K562 (cell line): ENCODE results near the gene PAQR4. TPM values are rescaled to one million over a fixed set of nuclear protein-coding genes. Genes with fewer than 3 reads are reported as not detected.
A peak's percentile ranks its signal among the peaks of the same experiment; 100 is the strongest.

ENCODE experiments used
- ATAC-seq: fragments of 200-7000 bp; cut with Tn5 transposase; 3 replicates; pipeline ENCODE4 v1.9.1; 2020; ENCODE audit warnings: moderate library complexity
- BruUV-seq: library from RNA; stranded (reverse); fragments of 400-500 nt; replicated peaks from 2 replicates; lab custom pipeline; 2021; lab: Mats Ljungman, UMichigan
- CTCF ChIA-PET: fragments of 300-600 bp; formaldehyde crosslinking; extraction: SDS; loops from one replicate; lab custom pipeline; 2021; ENCODE audit warnings: low intra/inter-chr PET ratio; lab: Yijun Ruan, JAX
- POLR2A ChIA-PET: fragments of 300-600, 350-650 bp; sonication (Branson Sonifier 250); formaldehyde crosslinking; extraction: SDS; loops from one replicate; lab custom pipeline; 2021; ENCODE audit warnings: antibody characterized with exemption, inconsistent platforms; lab: Yijun Ruan, JAX
- DNase-seq, 4 experiments: peaks; one replicate each; pipeline versions ENCODE4 v3.0.0 to v3.0.0-alpha.2; 2011 to 2018; ENCODE audit warnings: low spot score in 3 of 4, mixed read lengths in 3 of 4; ENCODE audit errors: extremely low read depth in 1 of 4
- FAIRE-seq: peaks from 2 replicates; lab custom pipeline; 2011; peaks lifted over from hg19 to GRCh38; lab: Jason Lieb, UNC
- H2AFZ ChIP-seq: 2 replicates; pipeline ENCODE4 v1.6.0; 2011; ENCODE audit warnings: low read depth, low read length, control low read depth, inconsistent platforms
- H3K27ac ChIP-seq: fragments of 200-600 bp; 3 replicates; pipeline ENCODE4 v1.8.0; 2011; ENCODE audit warnings: low read depth, mild to moderate bottlenecking, control low read depth, inconsistent platforms, low read length, moderate library complexity, mixed read lengths; ENCODE audit errors: extremely low read depth
- H3K27me3 ChIP-seq, 2 experiments: fragments of 300-600 bp in 1 of 2; 2 replicates in 1 of 2; 3 replicates in 1 of 2; pipeline versions ENCODE4 v1.6.0 to v1.8.0; 2011; ENCODE audit warnings: inconsistent platforms in 2 of 2, low read length in 2 of 2, mild to moderate bottlenecking in 1 of 2, mixed read lengths in 1 of 2, moderate library complexity in 1 of 2; ENCODE audit not compliant: control insufficient read depth in 2 of 2, insufficient read depth in 2 of 2
- H3K36me3 ChIP-seq: fragments of 300-600 bp; 3 replicates; pipeline ENCODE4 v1.8.0; 2011; ENCODE audit warnings: mild to moderate bottlenecking, low read length, inconsistent platforms; ENCODE audit not compliant: control insufficient read depth, insufficient read depth
- H3K4me1 ChIP-seq, 2 experiments: fragments of 200-600 bp in 1 of 2; replicated peaks in 1 of 2; 2 replicates in 1 of 2; 3 replicates in 1 of 2; pipeline versions ENCODE4 v1.5.1 to v1.8.0; 2011; ENCODE audit warnings: inconsistent platforms in 2 of 2, low read length in 2 of 2, mild to moderate bottlenecking in 1 of 2, mixed read lengths in 1 of 2, moderate library complexity in 1 of 2; ENCODE audit not compliant: control insufficient read depth in 2 of 2, insufficient read depth in 2 of 2
- H3K4me2 ChIP-seq: 2 replicates; pipeline ENCODE4 v1.6.1; 2011; ENCODE audit warnings: low read length, control low read depth, inconsistent platforms, mixed read lengths; ENCODE audit not compliant: insufficient read depth
- H3K4me3 ChIP-seq: fragments of 200-600 bp; sonication (generic), shearing (Covaris generic); 2 replicates; pipeline ENCODE4 v1.5.1; 2016; ENCODE audit warnings: control low read depth, inconsistent platforms
- H3K79me2 ChIP-seq: fragments of 200-600 bp; 3 replicates; pipeline ENCODE4 v1.8.0; 2011; ENCODE audit warnings: low read length, inconsistent platforms; ENCODE audit not compliant: control insufficient read depth, insufficient read depth
- H3K9ac ChIP-seq, 2 experiments: 2 replicates each; pipeline versions ENCODE4 v1.6.0 to v1.6.1; 2011; ENCODE audit warnings: low read depth in 2 of 2, low read length in 2 of 2, control low read depth in 1 of 2, inconsistent platforms in 1 of 2, mild to moderate bottlenecking in 1 of 2, mixed read lengths in 1 of 2; ENCODE audit not compliant: insufficient read depth in 1 of 2
- H3K9me1 ChIP-seq: one replicate; pipeline ENCODE4 v1.6.0; 2011; ENCODE audit warnings: inconsistent platforms, mild to moderate bottlenecking, low read length, moderate library complexity; ENCODE audit not compliant: control insufficient read depth, insufficient read depth
- H3K9me3 ChIP-seq: replicated peaks from 2 replicates; pipeline ENCODE4 v1.5.1; 2011; ENCODE audit warnings: low read depth, low read length, inconsistent platforms; ENCODE audit not compliant: control insufficient read depth, insufficient read depth
- H4K20me1 ChIP-seq: replicated peaks from 2 replicates; pipeline ENCODE4 v1.6.1; 2011; ENCODE audit warnings: low read length, inconsistent platforms, mixed read lengths; ENCODE audit not compliant: control insufficient read depth, insufficient read depth
- CBX1 ChIP-seq: sonication (generic); IDR thresholded peaks from 2 replicates; pipeline ENCODE4 v1.6.1; 2016; ENCODE audit warnings: antibody characterized with exemption, low read depth, mild to moderate bottlenecking
- CHD7 ChIP-seq: fragments of 200-600 bp; sonication (generic); IDR thresholded peaks from one replicate; pipeline ENCODE4 v1.6.1; 2012; ENCODE audit warnings: mild to moderate bottlenecking, low read depth, low read length, inconsistent platforms
- ERF ChIP-seq: fragments of 450-650 bp; formaldehyde crosslinking; IDR thresholded peaks from 2 replicates; pipeline ENCODE4 v1.4.0; 2020; ENCODE audit warnings: mild to moderate bottlenecking, mixed read lengths
- HLTF ChIP-seq: fragments of 450-650 bp; IDR thresholded peaks from 2 replicates; pipeline ENCODE4 v1.6.1; 2016
- MCM7 ChIP-seq, 2 experiments: fragments of 450-650 bp; IDR thresholded peaks; 2 replicates each; pipeline ENCODE4 v1.6.1; 2016 to 2018
- MIER1 ChIP-seq: fragments of 450-650 bp; IDR thresholded peaks from 2 replicates; pipeline ENCODE4 v1.6.1; 2016; ENCODE audit warnings: antibody characterized with exemption, mild to moderate bottlenecking, low read depth
- NR3C1 ChIP-seq: sonication (generic); formaldehyde crosslinking; IDR thresholded peaks from 2 replicates; pipeline ENCODE4 v1.8.1; 2022; ENCODE audit warnings: missing genetic modification reagents
- POLR2H ChIP-seq: IDR thresholded peaks from 2 replicates; pipeline ENCODE4 v1.6.1; 2016; ENCODE audit warnings: missing genetic modification characterization, low read depth, mild to moderate bottlenecking, control low read depth, missing compliant biosample characterization, moderate library complexity
- PURB ChIP-seq: sonication (generic); formaldehyde crosslinking; IDR thresholded peaks from 2 replicates; pipeline ENCODE4 v1.9.0; 2021; ENCODE audit warnings: low read depth, mild to moderate bottlenecking, missing genetic modification reagents
- SNIP1 ChIP-seq: fragments of 450-650 bp; IDR thresholded peaks from 2 replicates; pipeline ENCODE4 v1.7.1; 2017; ENCODE audit warnings: low read depth, mild to moderate bottlenecking
- TEAD2 ChIP-seq: fragments of 450-650 bp; IDR thresholded peaks from 2 replicates; pipeline ENCODE4 v1.6.1; 2016; ENCODE audit warnings: missing genetic modification characterization, control low read depth, missing compliant biosample characterization
- ZBTB2 ChIP-seq: fragments of 450-650 bp; IDR thresholded peaks from 2 replicates; pipeline ENCODE4 v1.6.1; 2016; ENCODE audit warnings: antibody characterized with exemption
- WGBS: fragments of 100-300 bp; shearing (Covaris generic); methylation state at CpG from one replicate; pipeline ENCODE4 v1.1.6; 2016; ENCODE audit warnings: low coverage, mixed read lengths; ENCODE audit not compliant: insufficient coverage; ENCODE audit errors: missing lambda C conversion rate; 5-methylcytosine and 5-hydroxymethylcytosine counted together
- in situ Hi-C: fragments of 300-500 bp; cut with MboI; formaldehyde crosslinking; loops from 4 replicates; pipeline ENCODE4 v1.15.0; 2018; ENCODE audit warnings: inconsistent platforms, mixed read lengths
- intact Hi-C: fragments of 100-400 bp; cut with micrococcal nuclease; formaldehyde crosslinking; loops from 2 replicates; pipeline ENCODE4 v1.14.2; 2022
- polyA plus RNA-seq, 8 experiments: library from polyadenylated mRNA; depleted of rRNA in 4 of 8; stranded (reverse) in 5 of 8; unstranded in 3 of 8; fragments of >200 nt; fragmentation: Nextera tagmentation in 2 of 8; fragmentation: Illumina TruSeq in 1 of 8; extraction: Ambion mirVana in 2 of 8; extraction: Trizol in 1 of 8; gene quantifications; 2 replicates each; pipeline versions ENCODE4 v1.2.1 to v1.2.3, GENCODE V29; 2011 to 2014; ENCODE audit warnings: inconsistent platforms in 1 of 8, missing spikeins in 1 of 8
- total RNA-seq, 7 experiments: library from RNA; depleted of rRNA in 6 of 7; stranded (reverse); fragments of >200 nt in 6 of 7; fragmentation: Illumina TruSeq in 2 of 7; extraction: Trizol in 2 of 7; gene quantifications; 2 replicates each; pipeline versions ENCODE4 v1.2.1 to v1.2.3, GENCODE V29; 2011 to 2021; ENCODE audit warnings: low replicate concordance in 1 of 7

Gene PAQR4
- total and polyA plus RNA-seq, 9 of the 15 experiments (the other 6 are each of a cell fraction or from before 2014, with no cell fraction given) = 0.62 to 40.4 (median 19.5) TPM

- Histone ChIP-seq H3K9me1 (no peaks in the 10 kb centered on the region), H3K79me2 (no peaks in the 10 kb centered on the region), H3K27me3 (no peaks in the 10 kb centered on the region), H3K36me3 (no peaks in the 10 kb centered on the region), H3K4me1 (peaks cover 3 to 54% of the 10 kb centered on the region in 2 experiments; a peak in 2 of 5 replicates), H2AFZ (no peak overlapping the region), H3K9ac (peak overlapping the region in 1 of 2 experiments; percentile 53; a peak in 2 of 4 replicates), H4K20me1 (no peaks in the 10 kb centered on the region), H3K4me2 (no peak overlapping the region), H3K4me3 (no peak overlapping the region), H3K9me3 (no peaks in the 10 kb centered on the region), H3K27ac (no peak overlapping the region)
- in situ Hi-C loops (no loop called here), intact Hi-C loops (no loop called here)
- POLR2A ChIA-PET = interaction anchor here (0.8 kb wide), 1 partner anchor 19 kb away, joined by 3 read pairs; no protein-coding TSS in a partner anchor
- DNase-seq (no peak), ATAC-seq (no peak), FAIRE-seq (no peak)
- BruUV-seq = no TSS peak
- CTCF ChIA-PET = no interaction called here
- WGBS = 26% methylated on average over 6 of the region's 8 CpGs
- TF ChIP-seq ZBTB2 (no peak), HLTF (no peak), ERF (no peak), CBX1 (no peak), PURB (CRISPR knock-in tag) (no peak), CHD7 (no peak), SNIP1 (no peak), MCM7 (IDR thresholded peaks at IDR 0.05) (no peak), TEAD2 (no peak), MIER1 (no peak), NR3C1 (CRISPR knock-in tag) (no peak), POLR2H (tag) (no peak)
Measured at GRCh38 chr16:2988590-2989099, 19.5 kb downstream of the PAQR4 start.
